HT-29 (cell line): ENCODE results near the gene OR2T1. TPM values are rescaled to one million over a fixed set of nuclear protein-coding genes. Genes with fewer than 3 reads are reported as not detected.
"Not testable (repeated sequence)": the region's sequence is repeated elsewhere in the genome, so short reads cannot be mapped to it uniquely, and the experiment has no call there.

Source experiments
- DNase-seq: peaks from one replicate; pipeline ENCODE4 v3.0.0-alpha.2; 2015; ENCODE audit warnings: low spot score
- total RNA-seq: library from RNA; depleted of rRNA; stranded (reverse); fragments of >200 nt; shearing (Covaris generic); gene quantifications from 2 replicates; pipeline ENCODE4 v1.2.3, GENCODE V29; 2014; rRNA removed

Gene OR2T1
- total RNA-seq, 1 experiment from 2014 or later = not detected

GRCh38 chr1:248434913-248435312 is 32.1 kb downstream of the OR2T1 start:
- DNase-seq = not testable (repeated sequence)

- not testable (repeated sequence) for DNase-seq
Measured at GRCh38 chr1:248436303-248436702, 33.5 kb downstream of the OR2T1 start.

- DNase-seq = not testable (repeated sequence)
Measured at GRCh38 chr1:248438668-248439067, 35.8 kb downstream of the OR2T1 start.

GRCh38 chr1:248439283-248439682 is 36.4 kb downstream of the OR2T1 start:
- not testable (repeated sequence) for DNase-seq

GRCh38 chr1:248442500-248443277 is 39.8 kb downstream of the OR2T1 start:
- DNase-seq = not testable (repeated sequence)

GRCh38 chr1:248444603-248445002 is 41.8 kb downstream of the OR2T1 start:
- not testable (repeated sequence) for DNase-seq

GRCh38 chr1:248445399-248445798 is 42.6 kb downstream of the OR2T1 start, which contains the start of gene OR2T2:
OR2T2 (plus strand) TSS chr1:248445637; CDS start chr1:248452798, 7,161 bp downstream.
- DNase-seq = not testable (repeated sequence)

GRCh38 chr1:248448409-248449074 is 45.7 kb downstream of the OR2T1 start:
- DNase-seq = not testable (repeated sequence)

- DNase-seq = not testable (repeated sequence)
Measured at GRCh38 chr1:248449821-248450465, 47.1 kb downstream of the OR2T1 start.

GRCh38 chr1:248450466-248451145 is 47.8 kb downstream of the OR2T1 start:
- not testable (repeated sequence) for DNase-seq

- not testable (repeated sequence) for DNase-seq
Measured at GRCh38 chr1:248453619-248454018, 50.8 kb downstream of the OR2T1 start.

GRCh38 chr1:248455045-248455444 is 52.2 kb downstream of the OR2T1 start:
- DNase-seq = not testable (repeated sequence)

GRCh38 chr1:248456635-248457034 is 53.8 kb downstream of the OR2T1 start:
- DNase-seq = not testable (repeated sequence)

Other genes starting within 250 kb of the OR2T1 start
- gene OR2M2, start 228.2 kb upstream of the OR2T1 start, total RNA-seq = not detected in 2 replicates
- gene OR2M3, start 205.8 kb upstream of the OR2T1 start, total RNA-seq = not detected in 2 replicates
- not detected in 2 replicates for gene OR2M4, start 171.6 kb upstream of the OR2T1 start, total RNA-seq
- not detected in 2 replicates for gene OR2T33, start 125.1 kb upstream of the OR2T1 start, total RNA-seq
- not detected in 2 replicates for gene OR2T12, start 99.6 kb upstream of the OR2T1 start, total RNA-seq
- not detected in 2 replicates for gene OR2M7, start 78.5 kb upstream of the OR2T1 start, total RNA-seq
- gene OR14C36, start 54.3 kb upstream of the OR2T1 start, total RNA-seq = not detected in 2 replicates
- not detected in 2 replicates for gene OR2T4, start 41.4 kb upstream of the OR2T1 start, total RNA-seq
- gene OR2T6, start 27.3 kb upstream of the OR2T1 start, total RNA-seq = not detected in 2 replicates
- not detected in 2 replicates for gene OR2T2, start 42.6 kb downstream of the OR2T1 start, total RNA-seq
- gene OR2T3, start 70.3 kb downstream of the OR2T1 start, total RNA-seq = not detected in 2 replicates
- gene OR2T5, start 85.5 kb downstream of the OR2T1 start, total RNA-seq = not detected in 2 replicates
- not detected in 2 replicates for gene OR2G6, start 105.0 kb downstream of the OR2T1 start, total RNA-seq
- not detected in 2 replicates for gene OR2T29, start 159.7 kb downstream of the OR2T1 start, total RNA-seq
- not detected in 2 replicates for gene OR2T34, start 171.7 kb downstream of the OR2T1 start, total RNA-seq
- gene OR2T10, start 194.7 kb downstream of the OR2T1 start, total RNA-seq = not detected in 2 replicates
- not detected in 2 replicates for gene OR2T11, start 232.0 kb downstream of the OR2T1 start, total RNA-seq
- gene OR2T35, start 242.2 kb downstream of the OR2T1 start, total RNA-seq = not detected in 2 replicates